PC-3 (cell line): ENCODE data around the gene INSYN2A.

Experiments
- CTCF ChIP-seq: fragments of 300-600 bp; sonication (generic); conservative IDR thresholded peaks from 2 replicates; pipeline ENCODE4 v1.5.1; 2017; ENCODE audit warnings: antibody characterized with exemption, low read depth, mild to moderate bottlenecking, low read length
- EZH2 ChIP-seq: fragments of 300-600 bp; sonication (generic); IDR thresholded peaks from one replicate; pipeline ENCODE4 v1.6.1; 2017; ENCODE audit warnings: antibody characterized with exemption, mild to moderate bottlenecking, low read length; ENCODE audit not compliant: unreplicated experiment
- EZH2phosphoT487 ChIP-seq: fragments of 300-600 bp; sonication (generic); IDR thresholded peaks from 2 replicates; pipeline ENCODE4 v1.6.1; 2018; ENCODE audit warnings: mild to moderate bottlenecking, antibody characterized with exemption, low read length, borderline replicate concordance

- no peak for TF ChIP-seq CTCF
- TF ChIP-seq EZH2 = no peak
- TF ChIP-seq EZH2phosphoT487 = no peak
These were observed 6.7 kb upstream of the INSYN2A start for GRCh38 chr10:127203067-127203466.
